ENCODE results near the gene GID4. TPM values are rescaled to one million over a fixed set of nuclear protein-coding genes. Genes with fewer than 3 reads are reported as not detected.

The GID4 gene
- total and polyA plus RNA-seq, 10 donors, result 3.0 to 11.5 (median 8.4) TPM

DNA sequence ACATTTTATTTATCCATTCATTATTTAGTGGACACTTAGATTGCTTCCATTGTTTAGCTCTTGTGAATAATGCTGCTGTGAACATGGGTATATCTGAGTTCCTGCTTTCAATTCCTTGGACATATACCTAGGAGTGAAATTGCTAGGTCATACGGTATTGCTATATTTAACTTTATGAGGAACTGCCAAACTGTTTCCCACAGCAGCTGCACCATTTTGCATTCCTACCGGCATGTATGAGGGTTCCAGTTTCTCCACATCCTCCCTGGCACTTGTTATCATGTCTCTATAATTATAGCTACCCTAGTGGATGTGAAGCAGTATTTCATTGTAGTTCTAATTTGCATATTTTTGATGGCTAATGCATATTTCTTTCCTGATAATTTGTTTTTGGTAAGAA lies 24.8 kb downstream of the GID4 start:
- TF ChIP-seq POLR2A (IDR thresholded peaks at IDR 0.05) (no peak), POLR2AphosphoS5 (IDR thresholded peaks at IDR 0.05) (no peak)
- TF ChIP-seq, protein P1, sequence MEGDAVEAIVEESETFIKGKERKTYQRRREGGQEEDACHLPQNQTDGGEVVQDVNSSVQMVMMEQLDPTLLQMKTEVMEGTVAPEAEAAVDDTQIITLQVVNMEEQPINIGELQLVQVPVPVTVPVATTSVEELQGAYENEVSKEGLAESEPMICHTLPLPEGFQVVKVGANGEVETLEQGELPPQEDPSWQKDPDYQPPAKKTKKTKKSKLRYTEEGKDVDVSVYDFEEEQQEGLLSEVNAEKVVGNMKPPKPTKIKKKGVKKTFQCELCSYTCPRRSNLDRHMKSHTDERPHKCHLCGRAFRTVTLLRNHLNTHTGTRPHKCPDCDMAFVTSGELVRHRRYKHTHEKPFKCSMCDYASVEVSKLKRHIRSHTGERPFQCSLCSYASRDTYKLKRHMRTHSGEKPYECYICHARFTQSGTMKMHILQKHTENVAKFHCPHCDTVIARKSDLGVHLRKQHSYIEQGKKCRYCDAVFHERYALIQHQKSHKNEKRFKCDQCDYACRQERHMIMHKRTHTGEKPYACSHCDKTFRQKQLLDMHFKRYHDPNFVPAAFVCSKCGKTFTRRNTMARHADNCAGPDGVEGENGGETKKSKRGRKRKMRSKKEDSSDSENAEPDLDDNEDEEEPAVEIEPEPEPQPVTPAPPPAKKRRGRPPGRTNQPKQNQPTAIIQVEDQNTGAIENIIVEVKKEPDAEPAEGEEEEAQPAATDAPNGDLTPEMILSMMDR (IDR thresholded peaks at IDR 0.05 in 8 of 11, conservative IDR thresholded peaks at IDR 0.05 in 3 of 11), result no peak
- Histone ChIP-seq H3K36me3 (peaks cover 0 to 88% (median 44%) of the 10 kb centered on the region in 6 donors), H3K27ac (no peak overlapping the region), H3K27me3 (replicated peaks in 1 of 7) (no peaks in the 10 kb centered on the region), H3K9me3 (no peaks in the 10 kb centered on the region), H3K4me1 (no peaks in the 10 kb centered on the region), H3K4me3 (no peak overlapping the region)
- WGBS, 5 donors, result 48 to 81% (median 68%) methylated on average over 2 of the region's 2 CpGs
- intact Hi-C loops (cut with DNase I; ENCODE audit: low total_unique reads), result no loop called here
- DNase-seq, result no peak

DNA sequence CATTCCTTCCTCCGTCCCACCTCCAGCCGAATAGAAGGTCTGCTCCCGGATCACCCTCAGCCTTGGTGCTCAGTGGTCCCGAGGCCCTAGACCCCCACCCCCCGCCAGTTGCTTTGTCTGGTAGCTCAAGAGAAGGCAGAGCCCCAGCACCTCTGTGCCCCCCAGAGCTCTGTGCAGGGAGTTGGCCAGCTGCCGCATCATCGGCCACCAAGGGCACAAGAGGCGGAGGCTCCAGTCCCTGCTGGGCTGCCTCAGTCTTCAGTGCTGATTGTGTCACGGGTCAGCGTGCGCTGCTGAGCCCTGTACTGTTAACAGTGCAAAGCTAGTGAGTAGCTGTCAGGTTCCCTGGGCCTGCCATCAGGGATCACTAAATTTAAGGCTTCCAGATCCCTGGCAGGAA lies 26.3 kb downstream of the GID4 start:
- intact Hi-C loops (cut with DNase I; ENCODE audit: low total_unique reads), result no loop called here
- Histone ChIP-seq H3K27ac (no peak overlapping the region), H3K27me3 (replicated peaks in 1 of 7) (no peaks in the 10 kb centered on the region), H3K9me3 (no peaks in the 10 kb centered on the region), H3K4me1 (peaks cover 0 to 1% (median 0%) of the 10 kb centered on the region in 6 donors), H3K36me3 (peaks cover 0 to 73% (median 35%) of the 10 kb centered on the region in 6 donors), H3K4me3 (no peak overlapping the region)
- peak in 1 of 3 donors; percentile 25 for TF ChIP-seq POLR2AphosphoS5 (IDR thresholded peaks at IDR 0.05)
- TF ChIP-seq, protein P1 (IDR thresholded peaks at IDR 0.05 in 8 of 11, conservative IDR thresholded peaks at IDR 0.05 in 3 of 11), result no peak
- no peak for DNase-seq
- WGBS, 5 donors, result 93 to 97% (median 95%) methylated on average over 10 to 11 of the region's 11 CpGs

DNA sequence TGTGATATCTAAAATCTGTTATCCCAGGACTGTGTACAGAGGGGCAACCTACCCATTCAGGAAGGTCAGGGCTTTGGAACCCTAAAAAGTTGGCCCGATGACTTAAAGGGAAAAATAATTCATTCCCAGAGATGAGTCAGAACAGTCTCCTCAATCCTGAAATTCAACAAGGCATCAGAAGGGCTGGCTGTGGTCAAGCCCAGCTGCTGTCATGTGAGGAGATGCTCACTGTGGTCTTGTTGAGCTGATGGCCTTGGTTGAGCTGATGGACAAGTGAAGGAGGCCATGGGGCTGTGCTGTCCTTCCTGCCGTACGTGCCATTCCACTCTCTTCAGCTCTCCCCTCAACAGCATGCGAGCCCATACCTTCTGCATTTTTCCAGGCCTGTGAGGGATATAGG lies 27.7 kb downstream of the GID4 start:
- H3K4me3 ChIP-seq, result no peak overlapping the region
- no peaks in the 10 kb centered on the region for H3K27me3 ChIP-seq (replicated peaks in 1 of 7)
- DNase-seq, result no peak
- TF ChIP-seq, protein P1 (IDR thresholded peaks at IDR 0.05 in 8 of 11, conservative IDR thresholded peaks at IDR 0.05 in 3 of 11), result no peak
- TF ChIP-seq POLR2A (IDR thresholded peaks at IDR 0.05) (no peak), POLR2AphosphoS5 (IDR thresholded peaks at IDR 0.05) (no peak)
- no peaks in the 10 kb centered on the region for H3K9me3 ChIP-seq
- 88 to 99% (median 96%) methylated on average over 4 of the region's 4 CpGs for WGBS, 5 donors
- intact Hi-C loops (cut with DNase I; ENCODE audit: low total_unique reads), result no loop called here
- H3K4me1 ChIP-seq, result peaks cover 0 to 9% (median 0%) of the 10 kb centered on the region in 6 donors
- no peak overlapping the region for H3K27ac ChIP-seq
- peaks cover 0 to 60% (median 29%) of the 10 kb centered on the region in 6 donors for H3K36me3 ChIP-seq

DNA sequence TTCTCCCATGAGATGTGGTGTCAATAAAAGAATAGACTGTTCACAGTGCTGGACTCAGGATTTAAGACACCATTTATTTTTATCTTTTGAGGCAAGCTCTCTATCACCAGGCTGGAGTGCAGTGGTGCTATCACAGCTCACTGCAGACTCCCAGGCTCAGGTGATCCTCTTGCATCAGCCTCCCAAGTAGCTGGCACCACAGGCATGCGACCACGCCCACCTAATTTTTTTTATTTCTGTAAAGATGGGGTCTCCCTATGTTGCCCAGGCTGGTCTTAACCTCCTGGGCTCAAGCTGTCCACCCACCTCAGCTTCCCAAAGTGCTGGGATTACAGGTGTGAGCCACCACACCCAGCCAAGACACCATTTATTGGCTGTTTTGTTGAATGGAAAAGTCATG lies 29.9 kb downstream of the GID4 start:
- intact Hi-C loops (cut with DNase I; ENCODE audit: low total_unique reads), result no loop called here
- Histone ChIP-seq H3K27ac (no peak overlapping the region), H3K27me3 (replicated peaks in 1 of 7) (no peaks in the 10 kb centered on the region), H3K4me3 (no peak overlapping the region), H3K9me3 (no peaks in the 10 kb centered on the region), H3K36me3 (peaks cover 0 to 37% (median 12%) of the 10 kb centered on the region in 6 donors), H3K4me1 (peaks cover 0 to 9% (median 0%) of the 10 kb centered on the region in 6 donors)
- TF ChIP-seq, protein P1 (IDR thresholded peaks at IDR 0.05 in 8 of 11, conservative IDR thresholded peaks at IDR 0.05 in 3 of 11), result no peak
- TF ChIP-seq POLR2A (IDR thresholded peaks at IDR 0.05) (no peak), POLR2AphosphoS5 (IDR thresholded peaks at IDR 0.05) (no peak)
- DNase-seq, result no peak
- WGBS, 5 donors, result 90 to 100% (median 97%) methylated on average over 2 of the region's 2 CpGs
